COLO668 (cell line): ENCODE results near the gene ITGB6.
A peak's percentile ranks its signal among the peaks of the same experiment; 100 is the strongest.

Source experiments
- DNase-seq: peaks from one replicate; lab custom pipeline; 2025; ENCODE audit not compliant: unreplicated experiment; lab: John Stamatoyannopoulos, UW

ITGB6 gene

GRCh38 chr2:160096409-160096808 is 103.7 kb downstream of the ITGB6 start:
- DNase-seq = no peak

GRCh38 chr2:160092445-160092844 is 107.6 kb downstream of the ITGB6 start:
- no peak for DNase-seq

- no peak for DNase-seq
Observed at GRCh38 chr2:160091381-160091780, 108.7 kb downstream of the ITGB6 start.

- DNase-seq = no peak
Observed at GRCh38 chr2:160087854-160088745, 112.0 kb downstream of the ITGB6 start.

- DNase-seq = no peak
Observed at GRCh38 chr2:160085662-160086061, 114.4 kb downstream of the ITGB6 start.

- DNase-seq = no peak
Observed at GRCh38 chr2:160077912-160078810, 121.9 kb downstream of the ITGB6 start.

GRCh38 chr2:160076914-160077313 is 123.2 kb downstream of the ITGB6 start:
- DNase-seq = no peak

GRCh38 chr2:160076241-160076640 is 123.8 kb downstream of the ITGB6 start:
- no peak for DNase-seq

GRCh38 chr2:160075171-160075570 is 124.9 kb downstream of the ITGB6 start:
- DNase-seq = no peak

- DNase-seq = no peak
Observed at GRCh38 chr2:160073284-160073888, 126.7 kb downstream of the ITGB6 start.

GRCh38 chr2:160068906-160069305 is 131.2 kb downstream of the ITGB6 start:
- no peak for DNase-seq

GRCh38 chr2:160064916-160065315 is 135.2 kb downstream of the ITGB6 start:
- DNase-seq = no peak

- DNase-seq = no peak
Observed at GRCh38 chr2:160063879-160064612, 136.0 kb downstream of the ITGB6 start.

- no peak for DNase-seq
Observed at GRCh38 chr2:160063271-160063670, 136.8 kb downstream of the ITGB6 start.

- DNase-seq = peak; percentile 39
Observed at GRCh38 chr2:160062292-160063005, 137.6 kb downstream of the ITGB6 start, which contains the start of gene PLA2R1. PLA2R1 (minus strand) TSS chr2:160062615; CDS start chr2:160062403, 212 bp downstream.

- no peak for DNase-seq
Observed at GRCh38 chr2:160061944-160062291, 138.2 kb downstream of the ITGB6 start.

GRCh38 chr2:160061533-160061932 is 138.5 kb downstream of the ITGB6 start:
- DNase-seq = no peak

- DNase-seq = no peak
Observed at GRCh38 chr2:160060297-160060696, 139.8 kb downstream of the ITGB6 start.

GRCh38 chr2:160057356-160057755 is 142.7 kb downstream of the ITGB6 start:
- DNase-seq = no peak

GRCh38 chr2:160055726-160056108 is 144.4 kb downstream of the ITGB6 start:
- DNase-seq = no peak
